Liver (tissue), 3 donors: ENCODE results near the gene MTPN.

Source experiments
- FOXA1 ChIP-seq: IDR thresholded peaks from 2 replicates; pipeline ENCODE4 v1.6.1; 2016; ENCODE audit warnings: antibody characterized with exemption
- GABPA ChIP-seq, 2 donors: IDR thresholded peaks in 1 of 2; conservative IDR thresholded peaks in 1 of 2; 2 replicates each; pipeline ENCODE4 v1.6.1; 2016; ENCODE audit warnings: antibody characterized with exemption in 2 of 2, mild to moderate bottlenecking in 1 of 2, moderate library complexity in 1 of 2
- RAD21 ChIP-seq, 2 donors: IDR thresholded peaks; 2 replicates each; pipeline ENCODE4 v1.6.1; 2016; ENCODE audit warnings: antibody characterized with exemption in 2 of 2, mild to moderate bottlenecking in 2 of 2
- REST ChIP-seq: IDR thresholded peaks from 2 replicates; pipeline ENCODE4 v1.6.1; 2016; ENCODE audit warnings: antibody characterized with exemption, mild to moderate bottlenecking
- SP1 ChIP-seq: IDR thresholded peaks from 2 replicates; pipeline ENCODE4 v1.6.1; 2018; ENCODE audit warnings: antibody characterized with exemption, mild to moderate bottlenecking
- TF ChIP-seq, protein P1 (sequence below): fragments of 150-350 bp; IDR thresholded peaks from 2 replicates; pipeline ENCODE4 v1.5.1; 2017; ENCODE audit warnings: improper control_type of control experiment, low read depth, low read length; ENCODE audit not compliant: missing input control
- TF ChIP-seq, protein P2 (sequence below): IDR thresholded peaks from 2 replicates; pipeline ENCODE4 v1.6.1; 2016; ENCODE audit warnings: antibody characterized with exemption
- donor health status: healthy.
- donor health status: healthy.

DNA sequence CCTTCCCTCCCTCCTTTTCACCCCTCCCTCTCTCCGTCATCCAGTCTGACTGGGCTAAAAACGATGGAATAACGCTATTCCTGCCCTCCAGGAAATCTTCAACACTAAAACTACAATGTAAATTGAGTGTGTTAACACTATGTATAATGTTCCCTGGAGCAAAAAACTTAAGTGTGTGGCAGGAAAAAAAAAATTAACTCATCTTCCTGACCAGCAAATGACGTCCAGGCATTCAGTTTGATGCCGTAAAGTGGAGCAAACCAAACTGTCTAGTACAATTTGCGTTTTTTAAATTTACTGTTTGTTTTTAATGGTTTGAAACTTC, 545 bp upstream of the MTPN start:
- no peak for TF ChIP-seq REST
- TF ChIP-seq, protein P1, sequence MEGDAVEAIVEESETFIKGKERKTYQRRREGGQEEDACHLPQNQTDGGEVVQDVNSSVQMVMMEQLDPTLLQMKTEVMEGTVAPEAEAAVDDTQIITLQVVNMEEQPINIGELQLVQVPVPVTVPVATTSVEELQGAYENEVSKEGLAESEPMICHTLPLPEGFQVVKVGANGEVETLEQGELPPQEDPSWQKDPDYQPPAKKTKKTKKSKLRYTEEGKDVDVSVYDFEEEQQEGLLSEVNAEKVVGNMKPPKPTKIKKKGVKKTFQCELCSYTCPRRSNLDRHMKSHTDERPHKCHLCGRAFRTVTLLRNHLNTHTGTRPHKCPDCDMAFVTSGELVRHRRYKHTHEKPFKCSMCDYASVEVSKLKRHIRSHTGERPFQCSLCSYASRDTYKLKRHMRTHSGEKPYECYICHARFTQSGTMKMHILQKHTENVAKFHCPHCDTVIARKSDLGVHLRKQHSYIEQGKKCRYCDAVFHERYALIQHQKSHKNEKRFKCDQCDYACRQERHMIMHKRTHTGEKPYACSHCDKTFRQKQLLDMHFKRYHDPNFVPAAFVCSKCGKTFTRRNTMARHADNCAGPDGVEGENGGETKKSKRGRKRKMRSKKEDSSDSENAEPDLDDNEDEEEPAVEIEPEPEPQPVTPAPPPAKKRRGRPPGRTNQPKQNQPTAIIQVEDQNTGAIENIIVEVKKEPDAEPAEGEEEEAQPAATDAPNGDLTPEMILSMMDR: no peak
- TF ChIP-seq, protein P2, sequence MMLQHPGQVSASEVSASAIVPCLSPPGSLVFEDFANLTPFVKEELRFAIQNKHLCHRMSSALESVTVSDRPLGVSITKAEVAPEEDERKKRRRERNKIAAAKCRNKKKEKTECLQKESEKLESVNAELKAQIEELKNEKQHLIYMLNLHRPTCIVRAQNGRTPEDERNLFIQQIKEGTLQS: no peak
- TF ChIP-seq RAD21 (IDR thresholded peaks at IDR 0.05): no peak
- no peak for TF ChIP-seq FOXA1
- no peak for TF ChIP-seq SP1
- TF ChIP-seq GABPA (IDR thresholded peaks at IDR 0.05 in 1 of 2, conservative IDR thresholded peaks at IDR 0.05 in 1 of 2): no peak
